Glomerular visceral epithelial cell (primary cell): Measurements from ENCODE around the gene CALHM5.
A peak's percentile ranks its signal among the peaks of the same experiment; 100 is the strongest.

ENCODE experiments used
- DNase-seq: peaks from one replicate; pipeline ENCODE4 v3.0.0-alpha.2; 2016; ENCODE audit errors: extremely low spot score

Gene CALHM5

DNA sequence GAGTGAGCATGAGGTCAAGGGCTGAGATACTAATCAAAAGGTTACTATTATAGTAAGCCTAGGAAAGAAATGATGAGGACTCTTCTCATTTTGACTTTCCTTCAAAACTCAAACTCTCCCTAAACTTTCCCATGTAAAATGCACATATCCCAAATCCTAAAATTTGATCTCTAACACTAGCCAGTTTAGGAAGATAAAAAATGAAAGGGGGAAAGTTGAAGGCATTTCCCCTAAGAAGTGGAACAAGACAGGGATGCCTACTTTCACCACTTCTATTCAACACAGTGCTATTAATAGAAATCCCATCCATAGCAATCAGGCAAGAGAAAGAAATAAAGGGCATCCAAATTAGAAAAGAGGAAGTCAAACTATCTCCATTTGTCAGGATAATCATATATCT, 2.9 kb upstream of the CALHM5 start:
- DNase-seq, result no peak

DNA sequence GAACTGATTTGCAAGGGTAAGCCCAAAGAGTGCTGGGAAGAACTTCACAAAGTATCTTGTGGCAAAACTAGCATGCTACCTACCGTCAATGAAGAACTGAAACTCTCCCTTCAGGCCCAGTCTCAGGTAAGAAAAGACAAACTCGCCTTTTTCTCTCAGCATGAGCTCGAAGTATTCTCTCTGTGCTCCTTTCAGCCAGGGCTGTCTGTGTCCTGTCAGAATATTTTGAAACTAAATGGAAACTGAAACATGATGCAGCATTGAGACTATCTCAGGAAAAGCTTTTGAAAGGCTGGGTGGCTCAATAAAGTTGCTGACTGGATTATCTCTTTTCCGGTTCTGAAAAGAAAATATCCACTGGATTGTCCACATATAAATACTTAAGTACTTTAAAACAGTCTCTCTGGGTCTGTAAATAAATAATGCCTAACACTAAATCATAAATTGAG, 696 bp downstream of the CALHM5 start:
- no peak for DNase-seq

DNA sequence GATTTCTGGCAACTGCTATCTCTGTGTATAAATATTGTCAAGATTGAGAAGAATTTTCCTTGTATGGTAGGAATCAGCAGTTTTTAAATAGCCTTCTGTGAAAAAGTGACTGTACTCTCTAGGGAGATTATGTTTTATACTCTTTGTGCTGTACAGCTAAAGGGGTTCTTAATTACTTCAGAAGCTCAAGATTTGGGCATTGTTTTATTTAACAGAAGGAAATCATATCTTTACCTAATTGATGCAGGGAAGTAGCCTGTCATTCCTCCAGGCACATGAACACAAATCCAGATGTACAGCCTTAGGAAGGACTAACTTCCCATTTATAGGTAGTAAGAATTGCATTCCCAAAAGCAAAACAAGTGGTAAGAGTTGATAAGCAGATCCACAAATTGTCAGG, 1.3 kb downstream of the CALHM5 start:
- DNase-seq, result no peak

GRCh38 chr6:116513224-116513875, 1.9 kb downstream of the CALHM5 start:
- no peak for DNase-seq

GRCh38 chr6:116514111-116514510, 2.7 kb downstream of the CALHM5 start:
- DNase-seq, result no peak

- DNase-seq, result no peak
These were observed 3.7 kb downstream of the CALHM5 start for GRCh38 chr6:116515141-116515540.

- peak; percentile 44 for DNase-seq
These were observed 7.4 kb downstream of the CALHM5 start for GRCh38 chr6:116518621-116519368.

GRCh38 chr6:116522896-116523295, 11.5 kb downstream of the CALHM5 start:
- DNase-seq, result no peak

DNA sequence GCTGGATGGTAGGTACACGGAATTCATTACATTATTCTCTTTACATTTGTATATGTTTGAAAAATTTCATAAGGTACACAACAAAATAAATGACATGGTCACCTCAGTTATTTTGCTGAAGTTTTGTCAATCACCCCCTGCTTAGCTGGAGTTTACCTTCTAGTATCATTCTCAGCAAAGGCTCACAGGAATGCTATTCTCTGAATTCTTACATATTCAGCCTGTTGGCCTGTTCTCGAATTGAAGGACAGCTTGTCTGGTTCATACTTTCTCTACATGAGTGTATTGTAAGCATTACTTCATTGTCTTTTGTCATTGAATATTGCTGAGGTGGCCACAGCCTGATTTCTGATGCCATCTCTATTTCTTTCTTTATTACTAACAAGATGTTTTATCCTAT, 12.8 kb downstream of the CALHM5 start:
- DNase-seq, result no peak

GRCh38 chr6:116528133-116528532, 16.7 kb downstream of the CALHM5 start:
- DNase-seq, result no peak

DNA sequence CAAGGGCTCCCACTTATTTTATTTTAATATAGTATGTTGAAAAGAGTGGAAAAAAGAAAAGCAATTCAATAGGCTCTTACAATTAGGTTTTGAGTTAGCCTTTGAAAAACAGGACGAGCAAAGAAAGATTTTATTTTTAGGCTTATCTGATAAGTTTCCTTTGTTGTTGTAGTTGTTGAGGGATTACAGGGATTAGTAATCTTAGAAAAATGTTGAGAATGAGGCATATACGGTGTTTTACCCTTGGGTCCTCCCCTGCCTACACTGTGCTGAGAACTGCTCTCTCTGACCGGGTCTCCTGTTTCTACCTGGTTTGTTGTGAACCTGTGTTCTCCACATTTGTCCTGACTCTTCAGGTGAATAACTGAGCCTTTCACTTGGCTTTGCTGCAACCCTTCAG, 17.3 kb downstream of the CALHM5 start:
- no peak for DNase-seq

GRCh38 chr6:116529466-116530290, 18.2 kb downstream of the CALHM5 start:
- no peak for DNase-seq

DNA sequence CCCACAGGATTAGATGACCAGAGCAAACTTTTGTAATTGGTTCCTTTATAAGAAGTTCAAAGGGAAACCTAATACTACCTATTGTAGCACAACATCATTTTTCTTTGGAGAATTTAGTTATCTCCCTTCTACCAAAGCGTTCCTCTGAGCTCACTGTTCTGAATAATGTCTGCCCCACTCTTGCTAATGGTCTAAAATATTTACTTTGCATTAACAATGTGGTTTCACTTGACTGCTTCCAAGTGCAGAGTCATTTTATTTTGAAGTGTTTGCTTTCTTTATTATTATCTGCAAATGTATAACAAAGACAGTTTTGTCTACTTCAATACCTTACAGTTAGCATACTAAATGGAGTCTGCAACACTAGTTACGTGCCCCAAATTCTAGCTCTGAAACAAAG, 19.0 kb downstream of the CALHM5 start:
- DNase-seq, result peak; percentile 56

DNA sequence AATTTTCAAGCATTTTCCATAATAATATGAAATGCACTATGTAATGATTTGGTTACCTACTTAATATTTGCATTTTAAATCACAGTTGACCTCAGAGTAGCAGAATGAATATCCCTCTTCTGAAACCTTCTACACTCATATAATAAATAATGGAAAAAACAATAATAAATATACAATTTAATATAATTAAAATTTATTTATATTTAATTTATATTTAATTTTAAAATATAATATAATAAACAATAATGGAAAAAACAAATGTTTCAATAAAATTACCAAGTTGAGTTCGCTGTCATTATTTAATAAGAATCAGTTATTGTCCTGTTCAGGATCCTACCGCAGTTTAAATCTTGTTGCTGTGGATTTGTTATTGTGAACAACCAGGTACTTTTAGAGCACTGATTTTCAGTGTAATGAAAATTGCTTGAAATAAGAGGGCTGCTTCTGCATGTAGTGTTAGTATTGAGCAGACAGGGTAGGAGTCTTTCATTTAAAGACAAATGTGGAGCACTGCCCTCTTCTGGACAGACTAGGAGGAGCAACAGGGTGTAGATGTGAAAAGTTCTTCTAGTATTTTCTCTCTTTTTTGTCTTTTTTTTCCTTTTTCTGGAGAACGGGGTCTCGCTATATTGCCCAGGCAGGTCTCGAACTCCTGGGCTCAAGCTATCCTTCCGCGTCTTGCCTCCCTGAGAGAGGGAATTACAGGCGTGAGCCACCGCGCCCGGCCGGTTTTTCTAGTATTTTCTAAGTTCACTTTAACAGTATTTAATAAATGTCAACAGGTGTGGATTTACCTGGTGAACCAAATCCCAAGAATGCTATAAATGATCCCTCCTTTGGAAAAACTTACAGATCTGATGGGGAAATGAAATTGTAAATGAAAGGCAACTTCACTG, 20.5 kb downstream of the CALHM5 start:
- DNase-seq, result peak; percentile 70

DNA sequence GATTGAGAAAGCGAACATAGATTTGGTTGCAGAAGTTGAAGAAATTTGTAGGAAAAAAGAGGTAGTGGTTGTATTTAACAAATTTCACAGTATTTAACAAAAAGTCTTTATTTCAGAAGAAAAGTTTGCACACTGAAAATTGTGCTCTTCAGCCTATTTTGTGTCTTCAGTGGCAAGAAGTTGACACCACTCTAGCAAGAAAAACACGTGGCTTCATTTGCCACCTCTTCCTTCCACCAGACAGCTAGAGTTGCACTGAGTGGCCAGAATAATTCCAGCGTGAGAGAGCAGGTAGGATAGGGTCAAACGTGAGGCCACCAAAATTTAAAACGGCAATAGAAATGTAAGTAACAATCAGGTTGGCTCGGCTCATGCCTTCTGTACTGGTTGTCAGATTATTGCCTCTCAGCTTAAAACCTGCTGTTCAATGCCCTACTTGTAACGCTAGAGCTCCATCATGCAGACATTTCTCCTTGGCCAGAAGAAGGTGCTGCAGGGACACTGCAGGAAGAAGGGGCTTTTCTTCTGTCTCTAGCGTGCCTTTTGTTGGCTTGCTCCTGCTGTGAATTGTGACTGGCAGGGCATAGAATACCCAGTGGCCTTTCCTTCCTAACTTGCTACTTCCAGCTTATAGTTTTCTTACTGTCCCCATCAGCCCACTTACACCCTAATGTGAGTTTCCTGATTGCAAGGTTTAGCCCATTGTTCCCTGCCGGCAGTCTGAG, 22.0 kb downstream of the CALHM5 start:
- DNase-seq, result no peak

DNA sequence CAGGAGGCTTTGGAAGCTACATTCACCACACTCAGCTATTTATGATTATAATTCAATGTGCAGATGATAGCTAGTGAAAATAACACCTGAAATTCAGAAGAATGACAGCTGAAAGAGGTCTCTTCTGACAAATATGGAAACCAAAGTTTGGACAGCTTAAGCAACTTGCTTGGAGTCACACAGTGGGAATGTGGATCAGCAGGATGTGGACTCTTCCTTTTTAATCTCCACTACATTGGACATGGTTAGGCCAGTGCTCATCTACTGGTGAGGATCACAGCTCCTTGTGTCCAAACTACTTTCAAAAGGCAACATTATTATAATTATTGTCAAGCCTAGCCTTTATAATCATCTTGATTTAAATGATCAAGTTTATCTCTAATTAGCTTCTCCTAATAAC, 23.7 kb downstream of the CALHM5 start:
- DNase-seq, result no peak

DNA sequence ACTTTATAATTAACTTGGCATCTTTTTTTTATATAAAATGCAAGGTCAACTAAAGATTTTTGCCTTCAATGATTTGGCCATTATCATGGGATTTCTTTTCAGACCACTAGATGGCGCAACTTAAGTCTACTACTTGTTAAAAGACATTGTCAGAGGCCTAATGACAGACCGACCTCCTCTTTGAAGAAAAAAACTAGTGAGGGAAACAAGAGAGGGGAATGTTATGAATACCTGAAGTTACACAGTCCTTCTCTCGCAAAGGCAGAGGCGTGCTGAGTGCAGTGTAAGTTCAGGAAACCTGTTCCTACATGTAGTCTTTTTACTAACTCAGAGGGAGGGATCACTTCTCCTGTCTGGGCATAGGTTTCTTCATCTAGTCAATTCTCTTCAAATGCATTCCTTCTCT, 24.8 kb downstream of the CALHM5 start:
- peak; percentile 70 for DNase-seq

- DNase-seq, result no peak
These were observed 31.0 kb downstream of the CALHM5 start for GRCh38 chr6:116542426-116542825.

- DNase-seq, result no peak
These were observed 31.7 kb downstream of the CALHM5 start for GRCh38 chr6:116543149-116543548.

GRCh38 chr6:116545651-116546050, 34.2 kb downstream of the CALHM5 start, which contains the start of gene TRAPPC3L:
TRAPPC3L (minus strand) TSS chr6:116545684; CDS start chr6:116545514, 170 bp downstream.
- DNase-seq, result no peak

GRCh38 chr6:116547358-116547757, 35.9 kb downstream of the CALHM5 start:
- DNase-seq, result no peak
